Cardiac fibroblast (primary cell): ENCODE results near the gene NENF.

Experiments used
- DNase-seq, 2 donors: peaks; one replicate each; pipeline versions ENCODE4 v3.0.0 to v3.0.0-alpha.2; 2010; ENCODE audit warnings: low read depth in 2 of 2
- H3K4me3 ChIP-seq, 2 donors: replicated peaks in 1 of 2; 1 replicate in 1 of 2; 2 replicates in 1 of 2; pipeline ENCODE4 v1.5.1; 2011; ENCODE audit warnings: low read depth in 2 of 2, low read length in 2 of 2, mild to moderate bottlenecking in 2 of 2, moderate library complexity in 1 of 2
- TF ChIP-seq, protein P1 (sequence below): IDR thresholded peaks from one replicate; pipeline ENCODE4 v1.5.1; 2011; ENCODE audit warnings: low read depth, mild to moderate bottlenecking, low read length, inconsistent platforms

Gene NENF

DNA sequence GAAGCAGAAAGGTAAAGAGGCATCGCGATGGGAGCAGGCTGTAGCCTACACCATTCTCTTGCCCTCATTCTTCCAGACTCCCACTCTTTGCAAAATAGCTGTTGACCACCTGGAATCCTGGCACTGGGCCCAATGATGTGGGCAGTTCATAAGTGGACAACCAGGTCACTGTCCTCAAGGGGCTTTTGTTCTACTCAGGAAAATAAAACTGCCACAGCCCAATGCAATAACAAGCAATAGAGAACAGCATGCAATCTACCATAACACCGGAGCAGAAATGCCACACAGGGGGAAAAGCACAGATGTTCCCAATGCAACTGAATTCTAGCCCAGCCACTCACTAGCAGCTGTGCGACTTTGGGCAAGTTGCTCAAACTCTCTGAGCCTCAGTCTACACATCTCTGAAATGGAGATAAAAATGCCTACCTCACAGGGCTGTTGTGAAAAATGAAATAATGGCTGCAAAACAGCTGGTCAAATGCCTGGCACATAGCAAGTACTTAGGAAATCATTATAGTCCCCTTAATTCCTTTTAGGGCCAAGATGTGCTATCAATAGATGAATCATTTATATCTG is 56.7 kb downstream of the NENF start:
- TF ChIP-seq, protein P1, sequence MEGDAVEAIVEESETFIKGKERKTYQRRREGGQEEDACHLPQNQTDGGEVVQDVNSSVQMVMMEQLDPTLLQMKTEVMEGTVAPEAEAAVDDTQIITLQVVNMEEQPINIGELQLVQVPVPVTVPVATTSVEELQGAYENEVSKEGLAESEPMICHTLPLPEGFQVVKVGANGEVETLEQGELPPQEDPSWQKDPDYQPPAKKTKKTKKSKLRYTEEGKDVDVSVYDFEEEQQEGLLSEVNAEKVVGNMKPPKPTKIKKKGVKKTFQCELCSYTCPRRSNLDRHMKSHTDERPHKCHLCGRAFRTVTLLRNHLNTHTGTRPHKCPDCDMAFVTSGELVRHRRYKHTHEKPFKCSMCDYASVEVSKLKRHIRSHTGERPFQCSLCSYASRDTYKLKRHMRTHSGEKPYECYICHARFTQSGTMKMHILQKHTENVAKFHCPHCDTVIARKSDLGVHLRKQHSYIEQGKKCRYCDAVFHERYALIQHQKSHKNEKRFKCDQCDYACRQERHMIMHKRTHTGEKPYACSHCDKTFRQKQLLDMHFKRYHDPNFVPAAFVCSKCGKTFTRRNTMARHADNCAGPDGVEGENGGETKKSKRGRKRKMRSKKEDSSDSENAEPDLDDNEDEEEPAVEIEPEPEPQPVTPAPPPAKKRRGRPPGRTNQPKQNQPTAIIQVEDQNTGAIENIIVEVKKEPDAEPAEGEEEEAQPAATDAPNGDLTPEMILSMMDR, result no peak
- no peak overlapping the region for H3K4me3 ChIP-seq
- no peak for DNase-seq

DNA sequence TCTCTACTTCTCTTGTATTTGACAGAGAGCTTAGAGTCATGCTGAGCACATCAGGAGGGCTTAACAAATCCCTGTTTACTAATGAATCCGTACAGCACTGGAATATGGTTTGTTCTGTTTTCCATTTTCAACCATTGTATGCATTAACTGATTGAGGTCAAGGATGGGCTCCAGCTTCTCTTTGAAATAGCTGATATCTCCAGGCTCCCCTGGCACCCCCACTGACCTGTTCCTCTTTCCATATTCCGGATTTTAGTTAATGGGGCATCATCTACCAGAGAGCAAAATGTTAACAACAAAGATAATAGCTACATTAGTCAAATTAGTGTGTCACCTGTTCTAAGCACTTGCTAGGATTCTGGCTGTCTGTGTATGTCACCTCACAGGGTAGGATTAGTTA is 57.6 kb downstream of the NENF start:
- TF ChIP-seq, protein P1, result no peak
- H3K4me3 ChIP-seq, result no peak overlapping the region
- DNase-seq, result no peak

DNA sequence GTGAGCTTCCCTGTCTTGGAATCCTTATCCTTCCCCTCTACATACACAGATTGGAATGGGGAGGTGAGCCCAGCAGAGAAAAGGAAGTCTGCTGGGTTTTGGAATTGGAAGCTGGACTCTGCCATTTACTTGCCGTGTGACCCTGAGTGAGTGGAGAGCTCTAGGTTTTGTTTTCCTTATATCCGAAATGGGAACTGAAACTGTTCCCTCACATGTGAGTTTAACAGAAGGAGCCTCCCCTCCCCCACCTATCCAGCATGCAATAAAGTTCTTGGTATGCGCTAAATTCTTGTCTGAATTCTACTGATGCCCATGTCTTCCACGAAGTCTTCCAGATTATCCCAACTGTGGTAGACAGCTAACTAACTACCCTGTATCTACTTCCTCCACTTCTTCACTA is 58.7 kb downstream of the NENF start:
- TF ChIP-seq, protein P1, result no peak
- no peak for DNase-seq
- no peak overlapping the region for H3K4me3 ChIP-seq
